Activated T-cell treated with anti-CD3 and anti-CD28 coated beads, Interleukin-2, amount 50 U/mL, for 48 hours (primary cell): ENCODE results near the gene USH1C.
A peak's percentile ranks its signal among the peaks of the same experiment; 100 is the strongest.

ENCODE experiments used
- DNase-seq, 2 experiments: peaks; one replicate each; pipeline ENCODE4 v3.0.0-alpha.2; 2020

Gene USH1C

GRCh38 chr11:17544181-17544622 lies at the start of gene USH1C:
Gene USH1C (minus strand): TSS chr11:17544416. CDS start chr11:17544307, 109 bp downstream.
- DNase-seq, result peak; percentile 66 to 67

- DNase-seq, result no peak
These were observed 49.4 kb upstream of the USH1C start for GRCh38 chr11:17593466-17594245.

- no peak for DNase-seq
These were observed 47.1 kb upstream of the USH1C start for GRCh38 chr11:17591293-17591692.

- DNase-seq, result no peak
These were observed 46.2 kb upstream of the USH1C start for GRCh38 chr11:17590463-17590862.

GRCh38 chr11:17588721-17589120 lies 44.5 kb upstream of the USH1C start:
- DNase-seq, result no peak

DNA sequence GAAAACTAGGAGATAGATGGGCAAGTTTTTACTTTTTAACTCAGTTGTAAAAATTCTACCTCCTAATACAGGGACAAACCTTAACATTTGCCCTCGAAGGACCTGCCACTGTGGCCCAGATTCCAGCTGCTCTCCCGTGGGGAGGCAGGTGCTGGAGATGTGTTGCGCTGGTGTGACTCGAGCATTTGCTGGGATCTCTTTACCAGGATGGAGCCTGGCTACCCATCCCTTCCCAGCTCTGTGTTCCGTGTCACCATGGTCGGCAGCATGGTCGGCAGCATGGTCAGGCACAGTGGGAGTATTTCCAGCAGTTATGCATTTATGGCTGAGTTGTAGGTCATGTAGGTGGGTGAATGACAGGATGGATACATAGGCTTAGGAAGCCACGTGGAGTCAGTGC lies 44.0 kb upstream of the USH1C start:
- DNase-seq, result no peak

- no peak for DNase-seq
These were observed 41.9 kb upstream of the USH1C start for GRCh38 chr11:17585911-17586695.

DNA sequence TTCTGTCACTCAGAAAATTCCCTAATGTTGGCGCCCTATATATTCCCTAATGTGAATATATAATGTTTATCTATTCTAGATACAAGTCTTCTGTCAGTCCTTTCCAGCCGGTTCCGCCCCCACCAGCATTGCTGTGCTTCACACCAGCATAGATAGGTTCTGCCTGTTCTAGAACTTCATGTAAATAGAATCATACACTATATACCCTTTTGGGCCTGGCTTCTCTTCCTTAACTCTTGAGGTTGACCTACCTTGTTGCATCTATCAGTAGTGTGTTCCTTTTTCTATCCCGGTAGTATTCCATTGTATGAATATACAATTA lies 37.5 kb upstream of the USH1C start:
- no peak for DNase-seq

DNA sequence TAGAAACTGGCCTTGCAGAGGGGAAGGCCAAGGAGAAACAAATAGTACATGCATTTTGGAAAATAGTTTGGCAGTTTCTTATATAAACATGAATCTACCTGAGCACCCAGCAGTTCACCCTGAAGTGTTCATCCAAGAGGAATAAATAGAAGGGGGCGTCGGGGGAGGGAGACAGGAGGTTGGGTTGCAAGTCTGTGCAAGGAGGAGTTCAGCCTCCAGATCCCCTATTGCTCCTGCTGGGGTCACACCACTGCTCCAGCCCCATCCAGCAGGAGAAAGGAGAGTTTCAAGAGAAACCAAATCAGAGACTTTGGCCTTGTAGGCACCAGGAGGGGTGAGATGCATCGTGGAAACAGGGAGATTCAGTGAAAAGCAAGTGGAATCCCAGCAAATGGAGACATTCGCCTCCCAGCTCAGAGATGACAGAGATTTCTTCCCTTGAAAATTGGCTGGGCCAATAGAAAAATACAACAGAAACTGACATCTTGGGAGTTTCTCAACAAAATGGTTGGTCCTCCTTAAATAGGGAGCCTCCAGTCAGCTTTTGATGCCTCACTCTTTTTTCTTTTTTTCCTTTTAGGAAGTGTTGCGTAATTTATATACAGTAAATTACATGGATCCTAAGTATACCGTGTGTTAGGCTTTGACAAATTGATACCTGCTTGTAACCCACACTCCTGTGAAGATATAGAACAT lies 37.0 kb upstream of the USH1C start:
- peak in 1 of 2 experiments; percentile 3 for DNase-seq

- DNase-seq, result no peak
These were observed 36.1 kb upstream of the USH1C start for GRCh38 chr11:17580271-17580670.

DNA sequence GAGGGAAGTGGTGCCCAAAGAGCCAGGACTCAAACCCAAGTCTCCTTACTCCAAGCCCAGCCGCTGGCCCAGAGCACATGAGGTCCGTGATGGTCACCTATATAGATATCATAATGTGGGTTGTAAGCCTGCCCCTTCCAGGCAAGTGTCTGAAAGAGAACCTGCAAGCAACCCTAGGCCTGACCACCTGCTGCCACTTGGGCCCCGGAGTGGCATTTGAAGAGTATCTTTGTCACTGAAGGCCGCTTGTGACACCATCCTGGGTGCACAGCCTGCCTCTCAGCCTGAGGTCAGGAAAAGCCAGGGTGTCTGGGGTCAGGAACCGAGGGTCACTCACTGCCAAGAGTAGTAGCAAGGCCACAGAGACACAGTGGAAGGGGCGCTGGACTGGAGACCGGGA lies 35.2 kb upstream of the USH1C start:
- no peak for DNase-seq

GRCh38 chr11:17578958-17579357 lies 34.7 kb upstream of the USH1C start:
- no peak for DNase-seq

GRCh38 chr11:17578296-17578695 lies 34.1 kb upstream of the USH1C start:
- DNase-seq, result no peak

DNA sequence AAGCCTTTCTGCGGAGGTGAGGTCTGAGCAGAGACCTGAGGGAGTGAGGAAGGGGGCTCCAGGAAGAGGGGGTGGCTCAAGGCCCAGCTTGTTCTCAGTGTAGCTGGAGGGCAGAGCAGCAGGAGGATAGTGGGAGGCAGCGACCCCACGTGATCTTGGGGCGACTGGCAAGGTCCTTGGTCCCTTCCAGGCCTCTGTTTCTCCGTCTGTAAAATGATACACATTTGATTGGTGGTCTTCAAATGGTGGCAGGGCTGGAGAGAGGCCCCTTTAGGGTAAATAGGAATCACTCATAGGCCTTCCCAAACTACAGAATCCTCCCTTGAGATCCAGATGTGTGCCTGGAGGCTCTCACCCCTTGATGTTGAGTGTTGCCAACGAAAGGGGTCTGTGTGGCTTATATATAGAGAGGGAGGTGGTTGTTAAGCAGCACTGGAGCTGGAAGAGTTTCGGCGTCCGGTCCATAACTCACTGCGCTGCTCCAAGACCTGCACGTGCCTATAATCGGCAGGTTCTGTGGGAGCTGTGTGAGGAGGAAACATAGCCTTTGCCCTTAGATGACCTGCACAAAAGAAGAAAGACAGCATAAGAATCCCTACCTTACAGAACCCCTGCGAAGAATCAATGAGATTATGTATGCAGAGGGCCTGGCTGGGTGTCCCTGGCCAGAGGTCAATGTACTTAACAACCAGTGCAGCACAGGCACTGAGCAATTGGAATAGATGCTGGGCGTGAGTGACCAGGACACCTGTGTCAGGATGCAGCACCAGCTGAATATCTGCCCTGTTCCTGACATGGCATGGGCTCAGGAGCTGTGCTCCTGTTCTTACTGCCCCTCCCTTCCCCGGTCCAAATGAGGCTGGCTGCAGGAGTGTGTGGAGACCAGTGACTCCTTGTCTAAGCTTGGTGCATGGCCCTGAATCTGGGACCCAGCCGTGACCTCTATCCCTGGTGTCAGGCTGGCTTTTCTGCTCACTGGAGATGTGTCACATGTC lies 31.5 kb upstream of the USH1C start:
- DNase-seq, result no peak

GRCh38 chr11:17574141-17575091 lies 30.2 kb upstream of the USH1C start:
- no peak for DNase-seq

DNA sequence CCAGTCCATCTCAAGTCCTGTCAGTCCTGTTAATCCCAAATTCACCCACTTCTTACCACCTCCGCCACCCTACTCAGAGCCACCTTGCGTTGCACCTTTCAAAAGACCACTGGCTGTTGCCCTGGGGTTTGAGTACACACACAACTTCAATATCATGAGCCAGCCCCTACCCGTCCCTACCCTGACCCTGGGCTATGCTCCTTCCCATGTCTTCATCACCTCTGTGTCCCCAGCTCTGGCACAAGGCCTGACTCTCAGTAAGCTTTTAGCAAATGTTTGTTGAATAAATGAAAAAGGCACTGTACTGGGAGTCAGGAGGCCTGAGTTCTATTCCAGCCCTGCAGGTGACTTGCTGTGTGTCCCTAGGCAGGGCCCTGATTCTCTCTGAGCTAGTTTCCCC lies 29.3 kb upstream of the USH1C start:
- DNase-seq, result peak in 1 of 2 experiments; percentile 6

GRCh38 chr11:17572791-17573460 lies 28.7 kb upstream of the USH1C start:
- DNase-seq, result no peak

- DNase-seq, result peak in 1 of 2 experiments; percentile 13
These were observed 28.1 kb upstream of the USH1C start for GRCh38 chr11:17572359-17572690.

DNA sequence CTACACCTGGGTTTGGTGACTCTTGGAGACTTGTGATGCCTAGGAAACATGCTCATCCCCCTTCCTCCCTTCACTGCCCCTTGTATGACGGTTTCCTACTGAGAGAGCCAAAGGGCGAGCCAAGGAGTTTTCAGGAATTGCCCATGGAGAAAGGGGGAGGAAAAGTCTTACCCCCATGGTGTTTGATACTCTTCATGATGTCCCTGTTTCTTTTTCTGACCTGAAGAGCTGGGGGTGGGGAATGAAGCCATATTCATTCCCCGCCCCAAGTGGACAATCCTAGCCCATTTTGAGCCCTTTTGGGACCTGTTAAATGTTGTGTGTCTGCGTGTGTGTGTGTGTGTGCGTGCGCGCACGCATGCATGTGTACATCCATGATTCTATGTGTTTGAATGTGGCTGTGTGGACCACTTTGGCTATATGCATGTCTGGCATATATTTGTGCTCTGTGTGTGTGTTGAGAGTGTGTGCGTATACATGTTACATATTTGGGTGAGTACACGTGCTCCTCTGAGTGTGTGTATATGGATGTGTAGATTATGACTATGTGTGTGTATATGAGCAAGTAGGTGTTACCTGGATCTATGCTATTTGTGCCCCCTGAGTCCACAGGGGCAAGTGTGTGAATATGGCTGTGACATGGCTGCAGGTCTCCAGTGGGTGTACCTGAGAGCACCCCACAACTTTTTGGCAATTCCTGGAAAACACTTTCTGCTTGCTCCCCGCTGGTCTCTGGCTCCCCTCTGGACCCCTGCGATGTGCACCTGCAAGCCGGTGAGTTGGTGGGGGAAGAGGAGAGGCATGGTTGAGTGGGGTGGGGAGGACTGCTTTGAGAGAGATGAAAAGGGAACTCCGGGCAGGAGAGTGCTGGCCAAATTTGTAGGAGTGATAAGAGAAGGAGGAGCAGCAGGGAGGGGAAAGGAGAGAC lies 27.5 kb upstream of the USH1C start:
- DNase-seq, result peak in 1 of 2 experiments; percentile 11

GRCh38 chr11:17570034-17570433 lies 25.8 kb upstream of the USH1C start:
- DNase-seq, result peak; percentile 0 to 7
